Adrenal gland (tissue), 5 donors: ENCODE measurements around the gene TPO.

Experiments
- POLR2A ChIP-seq, 2 donors: fragments of 450-650 bp; IDR thresholded peaks; one replicate each; pipeline ENCODE4 v1.6.1; 2017; ENCODE audit warnings: antibody characterized with exemption in 2 of 2, mild to moderate bottlenecking in 2 of 2, moderate library complexity in 1 of 2
- TF ChIP-seq, protein P1 (sequence below), 6 experiments: fragments of 450-650 bp in 4 of 6; fragments of 200-600 bp in 2 of 6; sonication (generic) in 1 of 6; IDR thresholded peaks; 1 replicate in 5 of 6; 2 replicates in 1 of 6; pipeline versions ENCODE4 v1.5.1 to v1.8.0; 2016 to 2021; ENCODE audit warnings: antibody characterized with exemption in 6 of 6, mild to moderate bottlenecking in 2 of 6, moderate library complexity in 1 of 6
- donor health status: DM: no; HTN: no; CAD: no.

DNA sequence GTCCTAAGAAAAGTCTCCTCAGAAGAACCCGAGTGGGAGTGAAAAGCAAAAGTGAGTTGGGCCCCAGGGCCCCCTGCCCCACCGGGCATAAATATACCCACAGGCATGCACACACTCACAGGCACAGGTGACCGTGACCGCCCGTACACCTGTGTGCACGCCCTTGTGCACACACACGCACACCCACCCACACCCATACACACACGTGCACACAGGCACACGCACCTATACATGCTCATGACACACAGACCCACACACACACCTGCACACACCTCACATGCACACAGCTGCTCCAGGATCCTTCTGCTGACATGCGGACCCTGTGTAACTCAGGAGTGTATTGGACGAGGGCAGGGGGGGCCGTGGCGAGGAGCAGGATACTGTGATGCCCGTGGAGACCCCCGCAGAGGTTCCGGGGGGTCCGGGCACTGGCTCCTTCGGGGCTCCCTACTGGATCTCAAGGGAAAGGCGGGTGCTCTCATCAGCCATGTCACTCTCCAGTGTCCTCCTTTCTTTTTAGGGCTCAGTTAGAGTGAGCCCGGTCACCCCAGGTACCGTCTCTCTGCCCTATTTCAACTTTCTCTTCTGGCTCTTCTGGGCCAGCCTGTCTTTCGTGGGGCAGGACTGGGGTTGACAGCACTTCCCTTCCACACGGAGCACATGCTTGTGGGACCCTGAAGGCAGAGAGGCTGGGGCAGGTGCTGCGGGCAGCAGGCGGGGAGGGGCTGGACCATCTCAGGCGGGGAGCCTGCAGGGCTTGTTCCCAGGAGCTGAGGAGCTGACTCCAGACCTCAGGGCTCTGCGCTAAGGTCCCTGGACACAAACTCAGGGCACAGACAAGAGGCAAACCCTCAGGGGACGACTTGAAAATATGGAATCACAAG lies 48.5 kb downstream of the TPO start:
- no peak for TF ChIP-seq POLR2A (IDR thresholded peaks at IDR 0.05)
- TF ChIP-seq, protein P1, sequence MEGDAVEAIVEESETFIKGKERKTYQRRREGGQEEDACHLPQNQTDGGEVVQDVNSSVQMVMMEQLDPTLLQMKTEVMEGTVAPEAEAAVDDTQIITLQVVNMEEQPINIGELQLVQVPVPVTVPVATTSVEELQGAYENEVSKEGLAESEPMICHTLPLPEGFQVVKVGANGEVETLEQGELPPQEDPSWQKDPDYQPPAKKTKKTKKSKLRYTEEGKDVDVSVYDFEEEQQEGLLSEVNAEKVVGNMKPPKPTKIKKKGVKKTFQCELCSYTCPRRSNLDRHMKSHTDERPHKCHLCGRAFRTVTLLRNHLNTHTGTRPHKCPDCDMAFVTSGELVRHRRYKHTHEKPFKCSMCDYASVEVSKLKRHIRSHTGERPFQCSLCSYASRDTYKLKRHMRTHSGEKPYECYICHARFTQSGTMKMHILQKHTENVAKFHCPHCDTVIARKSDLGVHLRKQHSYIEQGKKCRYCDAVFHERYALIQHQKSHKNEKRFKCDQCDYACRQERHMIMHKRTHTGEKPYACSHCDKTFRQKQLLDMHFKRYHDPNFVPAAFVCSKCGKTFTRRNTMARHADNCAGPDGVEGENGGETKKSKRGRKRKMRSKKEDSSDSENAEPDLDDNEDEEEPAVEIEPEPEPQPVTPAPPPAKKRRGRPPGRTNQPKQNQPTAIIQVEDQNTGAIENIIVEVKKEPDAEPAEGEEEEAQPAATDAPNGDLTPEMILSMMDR (IDR thresholded peaks at IDR 0.05), result no peak
